Endothelial cell of umbilical vein (primary cell): ENCODE measurements around the gene ZBP1.

Experiments used
- CTCF ChIP-seq, 2 donors: IDR thresholded peaks; 1 replicate in 1 of 2; 2 replicates in 1 of 2; pipeline ENCODE4 v1.5.1; 2011; ENCODE audit warnings: low read length in 2 of 2, mild to moderate bottlenecking in 2 of 2, moderate library complexity in 2 of 2, control low read depth in 1 of 2, inconsistent platforms in 1 of 2, low read depth in 1 of 2; ENCODE audit not compliant: insufficient read depth in 1 of 2; ENCODE audit errors: extremely low read depth in 1 of 2
- EZH2 ChIP-seq: IDR thresholded peaks from 2 replicates; pipeline ENCODE4 v1.6.1; 2012; ENCODE audit warnings: borderline replicate concordance, low read depth, mild to moderate bottlenecking, moderate library complexity, low read length, inconsistent platforms; ENCODE audit not compliant: severe bottlenecking
- JUN ChIP-seq: IDR thresholded peaks from 2 replicates; pipeline ENCODE4 v1.6.1; 2011; ENCODE audit warnings: borderline replicate concordance, low read depth; ENCODE audit not compliant: insufficient read length, insufficient read depth
- MAX ChIP-seq: IDR thresholded peaks from 2 replicates; pipeline ENCODE4 v1.6.1; 2011; ENCODE audit not compliant: insufficient read depth, insufficient read length
- MYC ChIP-seq: IDR thresholded peaks from one replicate; pipeline ENCODE4 v1.6.1; 2011; ENCODE audit warnings: mild to moderate bottlenecking, low read depth, low read length
- POLR2A ChIP-seq: IDR thresholded peaks from 2 replicates; pipeline ENCODE4 v1.6.1; 2012; ENCODE audit warnings: low read depth, mild to moderate bottlenecking, control low read depth, low read length
- POLR2AphosphoS5 ChIP-seq: IDR thresholded peaks from 2 replicates; pipeline ENCODE4 v1.6.1; 2012; ENCODE audit warnings: low read depth, mild to moderate bottlenecking, control low read depth, low read length, moderate library complexity; ENCODE audit not compliant: insufficient read depth

GRCh38 chr20:57633945-57634491 lies 13.8 kb upstream of the ZBP1 start:
- TF ChIP-seq CTCF (IDR thresholded peaks at IDR 0.05; ENCODE audit: extremely low read depth in 1 of 2, insufficient read depth in 1 of 2, low read depth in 1 of 2, low read length in 2 of 2) (no peak), POLR2A (no peak), JUN (no peak), EZH2 (no peak), POLR2AphosphoS5 (no peak), MYC (no peak), MAX (no peak)
